Nephron (organoid): Measurements from ENCODE around the gene DNM1.

Source experiments
- H3K27ac Mint-ChIP-seq, 3 experiments: 2 replicates each; pipeline ENCODE4 v1.8.0; 2020; ENCODE audit warnings: mixed read lengths in 3 of 3, mild to moderate bottlenecking in 2 of 3, moderate library complexity in 1 of 3
- H3K27me3 Mint-ChIP-seq: 2 replicates; pipeline ENCODE4 v1.8.0; 2021; ENCODE audit warnings: low read depth, mild to moderate bottlenecking, moderate library complexity, mixed read lengths
- H3K36me3 Mint-ChIP-seq: 2 replicates; pipeline ENCODE4 v1.8.0; 2020; ENCODE audit warnings: low read depth, mixed read lengths
- H3K4me1 Mint-ChIP-seq: 2 replicates; pipeline ENCODE4 v1.8.0; 2020; ENCODE audit warnings: mixed read lengths
- H3K4me3 Mint-ChIP-seq, 3 experiments: 2 replicates each; pipeline ENCODE4 v1.8.0; 2020; ENCODE audit warnings: mild to moderate bottlenecking in 3 of 3, mixed read lengths in 3 of 3, moderate library complexity in 2 of 3
- H3K9me3 Mint-ChIP-seq: 2 replicates; pipeline ENCODE4 v1.8.0; 2020; ENCODE audit warnings: mixed read lengths
- CTCF ChIP-seq, 3 experiments: fragments of 200-600 bp; sonication (generic); IDR thresholded peaks; one replicate each; pipeline ENCODE4 v1.5.0; 2021; ENCODE audit warnings: antibody characterized with exemption in 3 of 3; ENCODE audit not compliant: unreplicated experiment in 3 of 3

DNM1 gene

GRCh38 chr9:128244837-128245231 is 41.7 kb downstream of the DNM1 start:
- Mint-ChIP-seq H3K4me3 (peak overlapping the region; percentile 78 to 91 (median 90)), H3K27ac (peak overlapping the region; percentile 99), H3K4me1 (peaks cover 48% of the 10 kb centered on the region), H3K36me3 (peaks cover 32% of the 10 kb centered on the region), H3K9me3 (no peaks in the 10 kb centered on the region), H3K27me3 (peaks cover 3% of the 10 kb centered on the region)
- TF ChIP-seq CTCF (IDR thresholded peaks at IDR 0.05; ENCODE audit: unreplicated experiment in 3 of 3) = no peak

GRCh38 chr9:128245421-128246151 is 42.4 kb downstream of the DNM1 start:
- H3K4me1 Mint-ChIP-seq = peaks cover 48% of the 10 kb centered on the region
- TF ChIP-seq CTCF (IDR thresholded peaks at IDR 0.05; ENCODE audit: unreplicated experiment in 3 of 3) = no peak
- H3K4me3 Mint-ChIP-seq = peak overlapping the region; percentile 51 to 80 (median 71)
- peaks cover 3% of the 10 kb centered on the region for H3K27me3 Mint-ChIP-seq
- H3K27ac Mint-ChIP-seq = peak overlapping the region; percentile 99
- H3K9me3 Mint-ChIP-seq = no peaks in the 10 kb centered on the region
- peaks cover 27% of the 10 kb centered on the region for H3K36me3 Mint-ChIP-seq

- Mint-ChIP-seq H3K4me1 (peaks cover 50% of the 10 kb centered on the region), H3K4me3 (peak overlapping the region in 1 of 3 experiments; percentile 47), H3K36me3 (peaks cover 22% of the 10 kb centered on the region), H3K27me3 (peaks cover 3% of the 10 kb centered on the region), H3K27ac (peak overlapping the region; percentile 95 to 99 (median 99)), H3K9me3 (no peaks in the 10 kb centered on the region)
- TF ChIP-seq CTCF (IDR thresholded peaks at IDR 0.05; ENCODE audit: unreplicated experiment in 3 of 3) = no peak
Observed at GRCh38 chr9:128246471-128246870, 43.3 kb downstream of the DNM1 start.

DNA sequence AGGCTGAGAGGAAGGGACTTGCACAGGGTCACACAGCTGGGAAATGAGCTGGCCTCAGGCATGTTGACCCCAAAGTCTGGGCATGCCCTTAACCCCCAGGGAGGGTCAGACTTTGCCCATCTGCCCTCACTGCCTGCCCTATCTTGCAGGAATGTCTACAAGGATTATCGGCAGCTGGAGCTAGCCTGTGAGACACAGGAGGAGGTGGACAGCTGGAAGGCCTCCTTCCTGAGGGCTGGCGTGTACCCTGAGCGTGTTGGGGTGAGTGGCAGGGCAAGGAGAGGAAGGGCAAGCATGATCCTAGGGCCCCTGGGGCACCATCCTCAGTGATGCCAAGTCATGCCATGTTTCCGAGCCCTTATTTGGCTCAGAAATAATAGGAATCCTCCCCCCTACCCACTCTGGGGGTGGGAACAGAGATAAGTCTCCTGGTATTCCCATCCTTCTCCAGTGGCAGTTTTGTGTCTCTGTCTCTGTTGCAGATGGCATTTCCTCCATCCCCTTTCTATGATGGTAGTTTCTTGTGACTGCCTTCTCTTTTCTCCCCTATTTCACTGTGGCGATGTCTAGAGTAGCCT is 44.1 kb downstream of the DNM1 start:
- Mint-ChIP-seq H3K4me1 (peaks cover 55% of the 10 kb centered on the region), H3K9me3 (no peaks in the 10 kb centered on the region), H3K36me3 (peaks cover 24% of the 10 kb centered on the region), H3K27ac (peak overlapping the region; percentile 95 to 99 (median 99)), H3K4me3 (no peak overlapping the region), H3K27me3 (peaks cover 3% of the 10 kb centered on the region)
- no peak for TF ChIP-seq CTCF (IDR thresholded peaks at IDR 0.05; ENCODE audit: unreplicated experiment in 3 of 3)

DNA sequence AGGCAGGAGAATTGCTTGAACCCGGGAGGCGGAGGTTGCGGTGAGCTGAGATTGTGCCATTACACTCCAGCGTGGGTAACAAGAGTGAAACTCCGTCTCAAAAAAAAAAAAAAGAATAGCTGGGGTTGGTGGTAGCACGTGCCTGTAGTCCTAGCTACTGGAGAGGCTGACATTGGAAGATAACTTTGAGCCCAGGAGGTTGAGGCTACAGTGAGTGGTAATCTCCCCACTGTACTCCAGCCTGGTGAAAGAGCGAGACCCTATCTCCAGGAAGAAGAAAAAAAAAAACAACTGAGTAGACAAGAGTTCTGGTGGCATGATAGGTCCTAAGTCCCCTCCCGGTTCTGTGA is 46.4 kb downstream of the DNM1 start:
- Mint-ChIP-seq H3K27me3 (peaks cover 3% of the 10 kb centered on the region), H3K9me3 (no peaks in the 10 kb centered on the region), H3K27ac (peak overlapping the region in 2 of 3 experiments; percentile 48 to 89), H3K4me1 (peaks cover 44% of the 10 kb centered on the region), H3K4me3 (peak overlapping the region; percentile 52 to 58 (median 52)), H3K36me3 (peaks cover 27% of the 10 kb centered on the region)
- no peak for TF ChIP-seq CTCF (IDR thresholded peaks at IDR 0.05; ENCODE audit: unreplicated experiment in 3 of 3)
